Stimulated activated CD4-positive, alpha-beta T cell treated with anti-CD3 and anti-CD28 coated beads, Interleukin-15, amount 100 ng/mL, for 24 hours (primary cell): ENCODE data around the gene SEPHS2.
"Not testable (repeated sequence)": the region's sequence is repeated elsewhere in the genome, so short reads cannot be mapped to it uniquely, and the experiment has no call there.

Experiments
- DNase-seq: peaks from one replicate; pipeline ENCODE4 v3.0.0-alpha.2; 2020

The SEPHS2 gene

DNA sequence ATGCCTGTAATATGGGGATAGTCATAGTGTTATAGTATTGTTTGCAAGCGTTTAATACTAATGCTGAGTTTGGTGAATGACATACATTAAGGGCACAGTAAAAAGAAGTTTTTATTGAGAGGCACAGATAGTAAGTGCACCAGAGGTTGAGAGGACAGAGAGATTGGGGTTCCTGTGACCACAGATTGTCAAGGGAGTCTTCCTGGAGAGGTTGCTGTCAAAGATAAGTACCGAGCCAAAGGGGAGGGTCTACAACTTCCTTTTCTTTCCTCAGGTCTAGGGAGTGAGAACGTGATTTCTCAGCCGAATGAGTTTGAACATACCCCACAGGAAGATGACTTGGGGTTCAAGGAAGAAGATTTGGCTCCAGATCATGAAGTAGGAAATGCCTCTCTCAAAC is 48.6 kb downstream of the SEPHS2 start:
- no peak for DNase-seq

DNA sequence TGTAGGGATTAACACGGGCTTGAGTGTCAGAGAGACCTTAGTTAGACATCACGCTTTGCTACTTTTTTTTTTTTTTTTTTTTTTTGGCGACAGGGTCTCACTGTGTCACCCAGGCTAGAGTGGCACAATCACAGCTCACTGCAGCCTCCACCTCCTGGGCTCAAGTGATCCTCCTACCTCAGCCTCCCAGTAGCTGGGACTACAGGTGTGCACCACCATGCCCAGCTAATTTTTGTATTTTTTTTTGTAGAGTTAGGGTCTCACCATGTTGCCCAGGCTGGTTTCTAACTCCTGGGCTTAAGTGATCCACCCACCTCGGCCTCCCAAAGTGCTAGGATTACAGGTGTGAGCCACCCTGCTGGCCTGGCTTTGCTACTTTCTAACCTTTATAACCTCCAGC is 49.0 kb downstream of the SEPHS2 start:
- DNase-seq, result not testable (repeated sequence)

DNA sequence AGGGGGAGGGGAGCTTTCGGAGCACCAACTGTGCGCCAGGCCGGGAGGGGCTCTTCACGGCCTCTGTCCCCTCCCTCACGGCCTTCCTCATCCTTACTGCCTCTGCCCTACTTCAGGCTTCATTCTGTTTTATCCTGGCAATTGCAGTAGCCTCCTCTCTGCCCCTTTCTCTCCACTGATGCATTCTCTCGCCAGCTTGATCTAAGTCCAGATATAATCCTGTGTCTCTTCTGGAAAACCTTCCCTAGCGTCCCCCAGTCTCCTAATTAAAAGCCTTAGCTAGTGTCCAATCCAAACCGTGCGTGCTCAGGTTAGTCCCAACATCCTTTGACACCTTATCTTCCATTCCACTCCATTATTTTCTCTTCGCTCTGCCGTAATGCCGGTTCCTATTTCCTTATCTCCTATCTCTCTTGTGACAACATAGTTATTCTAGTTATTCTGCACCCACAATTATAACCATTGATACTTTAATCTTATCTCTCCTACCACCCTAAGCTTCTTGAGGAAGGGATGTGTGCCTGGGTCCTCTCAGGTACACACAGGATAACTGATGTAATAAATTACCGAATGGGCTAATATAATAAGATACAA is 49.6 kb downstream of the SEPHS2 start:
- DNase-seq, result no peak

DNA sequence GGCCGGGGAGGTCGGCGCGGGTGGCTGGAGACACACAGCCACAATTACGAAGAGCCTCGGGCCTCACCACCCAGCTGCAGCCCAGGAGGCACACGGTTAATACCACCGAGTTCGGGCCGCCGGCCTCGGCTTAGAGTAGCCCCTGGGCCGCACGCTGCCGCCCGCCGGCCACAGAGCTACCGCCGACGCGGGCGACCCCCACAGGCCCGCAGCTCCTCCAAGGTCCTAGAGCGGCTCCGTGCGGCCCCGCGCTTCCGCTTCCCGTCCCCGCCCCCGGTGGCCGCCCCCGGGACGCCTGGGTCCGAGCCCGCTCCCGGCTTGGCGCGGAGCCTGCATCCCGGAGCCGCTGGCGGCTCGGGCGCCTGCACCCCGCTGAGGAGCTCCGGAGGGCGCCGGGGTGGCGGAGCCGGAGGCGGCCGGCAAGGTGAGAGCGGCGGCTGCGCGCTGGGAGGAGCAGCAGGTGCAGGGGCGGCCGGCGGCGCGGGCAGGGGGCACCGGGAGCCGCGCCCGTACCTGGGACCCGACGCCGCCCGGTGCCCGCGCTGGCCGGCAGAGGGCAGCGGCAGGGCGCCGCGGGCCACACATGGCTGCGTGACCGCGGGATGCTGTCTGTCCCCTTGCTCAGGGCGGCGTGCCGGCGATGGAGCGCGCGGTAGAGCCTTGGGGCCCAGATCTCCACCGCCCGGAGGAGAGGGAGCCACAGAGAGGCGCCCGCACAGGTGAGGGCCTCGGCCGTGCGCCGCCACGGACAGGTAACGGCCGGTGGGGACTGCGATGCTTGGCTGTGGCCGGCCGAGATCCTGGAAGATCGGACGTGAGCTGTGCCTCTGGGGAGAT is 50.3 kb downstream of the SEPHS2 start, which contains the start of gene ZNF48:
ZNF48 (plus strand) TSS at position 266 of the 837 bp plus-strand sequence; CDS start at position 641, 375 bp downstream.
- peak; percentile 76 for DNase-seq

DNA sequence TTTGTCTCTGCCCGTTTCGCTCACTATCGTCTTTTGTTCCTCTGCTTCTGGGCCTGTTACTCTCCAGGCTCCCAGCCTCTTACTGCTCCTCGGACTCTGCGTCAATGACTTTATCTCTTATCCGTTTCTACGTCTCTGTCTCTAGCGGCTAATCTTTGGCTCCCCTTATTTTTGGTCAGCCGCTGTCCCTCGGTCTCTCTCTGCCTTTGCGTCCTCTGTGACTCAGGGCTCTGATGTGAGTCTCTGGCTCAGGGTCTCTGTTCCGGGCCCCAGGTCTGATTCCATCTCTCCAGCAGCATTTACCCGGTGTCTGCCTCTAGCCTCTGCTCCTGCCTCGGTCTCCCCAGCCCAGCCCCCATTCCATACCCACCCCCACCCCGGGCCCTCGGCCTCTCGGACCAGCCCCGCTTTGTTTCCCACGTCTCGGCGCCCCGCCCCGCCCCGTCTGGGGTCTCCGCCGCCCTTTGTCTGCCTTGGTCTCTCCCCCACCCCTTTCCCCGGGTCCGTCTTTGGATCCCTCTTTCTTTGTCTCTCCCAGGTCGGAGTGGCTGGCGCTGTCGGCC is 51.0 kb downstream of the SEPHS2 start:
- DNase-seq, result no peak
